ENCODE results near the gene GPC3. TPM values are rescaled to one million over a fixed set of nuclear protein-coding genes. Genes with fewer than 3 reads are reported as not detected.
A peak's percentile ranks its signal among the peaks of the same experiment; 100 is the strongest.

Gene GPC3
- total RNA-seq (2021; fragmentation: NEBNext Ultra II Directional; extraction: Animal tissue kit (Norgen Biotek cat#: 25700)) = not detected
- long read RNA-seq, partial matches to known transcripts = 0 of 1 reads
- long read RNA-seq, other reads (novel, unspliced or antisense) = 1 of 1 reads

DNA sequence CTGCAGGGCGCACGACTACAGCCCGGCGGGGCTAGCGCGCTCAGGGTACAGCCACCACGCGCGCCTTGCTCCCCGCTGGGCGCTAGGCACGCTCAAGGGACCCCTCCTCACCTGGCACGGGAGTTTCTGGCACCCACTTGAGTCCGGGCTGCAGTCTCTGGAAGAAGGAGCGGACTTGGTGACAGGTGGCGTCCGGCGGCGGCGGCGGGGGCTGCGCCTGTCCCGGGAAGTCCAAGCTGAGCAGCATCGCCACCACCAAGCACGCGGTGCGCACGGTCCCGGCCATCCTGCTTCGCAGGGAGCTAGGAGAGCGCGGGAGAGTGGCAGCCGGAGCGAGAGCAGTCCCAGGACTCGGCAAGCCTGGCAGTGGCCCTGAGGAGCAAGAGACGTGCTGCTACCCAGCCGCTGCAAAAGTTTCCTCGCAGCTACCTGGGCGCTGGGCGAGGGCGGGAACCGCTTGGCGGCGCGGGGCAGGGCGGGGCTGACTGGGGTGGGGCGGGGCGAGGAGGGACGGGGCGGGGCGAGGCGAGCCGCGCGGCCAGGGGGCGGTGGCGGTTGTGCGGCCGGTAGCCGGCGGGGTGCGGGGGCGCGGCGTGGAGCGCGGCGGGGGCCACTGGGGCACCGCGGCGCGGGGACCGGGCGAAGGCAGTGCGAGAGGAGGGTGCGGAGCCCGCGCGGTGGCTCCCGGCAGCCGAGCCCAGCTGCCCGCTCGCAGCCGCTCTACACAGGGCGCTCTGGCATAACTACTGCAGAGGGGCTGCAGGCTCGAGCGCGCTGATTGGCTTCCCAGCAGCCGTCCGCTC is at the start of gene GPC3:
TSS of gene GPC3 (minus strand) at position 431 of the 803 bp plus-strand sequence.
- Mint-ChIP-seq H3K4me1 (ENCODE audit: low read depth) (no peaks in the 10 kb centered on the region), H3K4me3 (no peak within 1 kb of the TSS), H3K27ac (no peak within 1 kb of the TSS), H3K36me3 (ENCODE audit: low read depth) (no peaks in the 10 kb centered on the region), H3K9me3 (peaks cover 14% of the 10 kb centered on the region; the same call in 1 of the 2 replicates), H3K27me3 (ENCODE audit: insufficient read depth) (peaks cover 2% of the 10 kb centered on the region)
- DNase-seq = no peak
- TF ChIP-seq, protein P1, sequence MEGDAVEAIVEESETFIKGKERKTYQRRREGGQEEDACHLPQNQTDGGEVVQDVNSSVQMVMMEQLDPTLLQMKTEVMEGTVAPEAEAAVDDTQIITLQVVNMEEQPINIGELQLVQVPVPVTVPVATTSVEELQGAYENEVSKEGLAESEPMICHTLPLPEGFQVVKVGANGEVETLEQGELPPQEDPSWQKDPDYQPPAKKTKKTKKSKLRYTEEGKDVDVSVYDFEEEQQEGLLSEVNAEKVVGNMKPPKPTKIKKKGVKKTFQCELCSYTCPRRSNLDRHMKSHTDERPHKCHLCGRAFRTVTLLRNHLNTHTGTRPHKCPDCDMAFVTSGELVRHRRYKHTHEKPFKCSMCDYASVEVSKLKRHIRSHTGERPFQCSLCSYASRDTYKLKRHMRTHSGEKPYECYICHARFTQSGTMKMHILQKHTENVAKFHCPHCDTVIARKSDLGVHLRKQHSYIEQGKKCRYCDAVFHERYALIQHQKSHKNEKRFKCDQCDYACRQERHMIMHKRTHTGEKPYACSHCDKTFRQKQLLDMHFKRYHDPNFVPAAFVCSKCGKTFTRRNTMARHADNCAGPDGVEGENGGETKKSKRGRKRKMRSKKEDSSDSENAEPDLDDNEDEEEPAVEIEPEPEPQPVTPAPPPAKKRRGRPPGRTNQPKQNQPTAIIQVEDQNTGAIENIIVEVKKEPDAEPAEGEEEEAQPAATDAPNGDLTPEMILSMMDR (IDR thresholded peaks at IDR 0.05) = no peak

DNA sequence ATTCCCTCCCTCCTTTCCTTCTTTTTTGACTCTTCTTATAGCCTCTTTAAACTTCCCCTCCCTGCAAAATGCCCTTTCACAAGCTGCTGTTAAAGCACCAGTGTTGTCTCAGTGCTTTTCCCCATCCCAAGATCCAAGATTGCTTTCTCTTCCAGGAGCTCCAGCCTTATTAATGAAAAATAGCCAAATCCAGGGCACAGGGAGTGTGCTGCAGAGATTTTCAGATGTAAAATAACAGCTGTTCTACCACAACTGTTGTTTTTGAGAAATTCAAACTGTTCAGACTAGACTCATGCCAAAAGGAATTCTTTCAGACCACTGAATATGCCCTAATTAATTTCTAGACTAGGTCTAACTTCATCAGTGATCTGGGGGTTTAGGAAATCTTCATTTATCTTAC is 47.0 kb upstream of the GPC3 start:
- Mint-ChIP-seq H3K27me3 (ENCODE audit: insufficient read depth) (no peaks in the 10 kb centered on the region), H3K4me3 (no peak overlapping the region), H3K36me3 (ENCODE audit: low read depth) (no peaks in the 10 kb centered on the region), H3K4me1 (ENCODE audit: low read depth) (no peaks in the 10 kb centered on the region), H3K9me3 (peaks cover 15% of the 10 kb centered on the region), H3K27ac (no peak overlapping the region)
- DNase-seq = no peak
- TF ChIP-seq, protein P1 (IDR thresholded peaks at IDR 0.05) = no peak

DNA sequence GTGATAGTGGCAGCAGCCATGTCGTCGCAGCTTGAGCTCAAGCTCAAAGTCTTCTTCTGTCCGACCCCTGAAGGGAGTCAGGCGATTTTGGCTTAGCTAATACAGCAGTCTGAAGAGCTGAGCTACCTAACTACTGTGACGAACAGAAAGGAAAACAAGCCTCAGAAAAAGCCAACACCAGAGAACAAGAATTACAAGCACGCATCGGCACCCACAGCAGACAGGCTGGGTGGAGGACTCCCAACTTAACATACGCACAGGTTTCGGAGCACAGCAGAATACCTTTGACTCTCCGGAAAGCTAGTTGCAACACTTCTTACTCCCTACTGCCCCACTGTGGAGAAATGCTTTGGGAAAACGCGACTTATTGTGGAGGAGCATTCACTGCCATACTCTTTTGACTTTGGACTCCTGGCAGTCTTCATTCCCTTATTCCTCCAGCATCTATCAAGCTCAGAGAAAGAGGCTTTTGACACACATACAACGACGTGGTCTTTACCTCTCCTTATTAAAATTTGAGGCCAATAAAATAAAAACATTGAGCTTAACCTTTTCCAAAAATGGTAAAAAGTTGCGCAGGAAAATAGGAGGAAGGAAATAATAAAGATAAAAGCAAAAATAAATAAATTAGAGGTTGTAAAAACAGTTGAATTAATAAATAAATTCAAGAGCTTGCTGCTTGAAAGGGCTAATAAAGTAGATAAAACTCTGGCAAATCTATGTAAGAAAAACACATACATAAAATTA is 41.3 kb upstream of the GPC3 start:
- TF ChIP-seq, protein P1 (IDR thresholded peaks at IDR 0.05) = peak; percentile 26; the same call in 1 of the 2 replicates
- no peak overlapping the region; the same call in 1 of the 2 replicates for H3K4me3 Mint-ChIP-seq
- no peaks in the 10 kb centered on the region for H3K27me3 Mint-ChIP-seq (ENCODE audit: insufficient read depth)
- DNase-seq = no peak
- no peaks in the 10 kb centered on the region; the same call in 1 of the 2 replicates for H3K9me3 Mint-ChIP-seq
- H3K4me1 Mint-ChIP-seq (ENCODE audit: low read depth) = no peaks in the 10 kb centered on the region
- no peak overlapping the region for H3K27ac Mint-ChIP-seq
- no peaks in the 10 kb centered on the region for H3K36me3 Mint-ChIP-seq (ENCODE audit: low read depth)

DNA sequence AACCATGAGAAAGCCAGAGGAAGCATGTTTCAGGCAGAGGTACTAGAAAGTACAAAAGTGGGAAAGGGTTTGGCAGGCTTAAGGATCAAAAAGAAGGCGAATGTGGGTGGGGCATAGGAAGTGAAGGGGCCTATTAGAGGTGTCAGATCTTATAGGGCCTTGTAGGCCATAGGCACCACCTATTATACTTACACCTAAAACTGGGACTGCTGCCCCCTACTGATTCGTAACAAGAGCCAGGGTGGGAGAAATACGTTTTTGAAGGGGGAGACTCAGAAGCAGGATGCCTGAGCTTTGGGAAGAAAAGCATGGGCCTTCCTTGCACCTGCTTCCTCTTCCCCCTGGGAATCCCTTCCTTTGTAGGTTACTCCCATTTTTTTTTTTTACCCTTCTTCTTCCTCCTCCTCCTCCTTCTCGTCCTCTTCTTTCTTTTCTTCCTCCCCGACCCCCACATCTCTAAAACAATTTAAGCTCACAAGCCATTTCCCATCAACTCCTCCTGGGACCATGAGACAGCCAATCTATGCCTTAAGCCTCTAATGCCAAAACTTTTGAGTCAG is 40.7 kb upstream of the GPC3 start:
- H3K27me3 Mint-ChIP-seq (ENCODE audit: insufficient read depth) = no peaks in the 10 kb centered on the region
- DNase-seq = no peak
- H3K36me3 Mint-ChIP-seq (ENCODE audit: low read depth) = no peaks in the 10 kb centered on the region
- no peak overlapping the region for H3K4me3 Mint-ChIP-seq
- H3K4me1 Mint-ChIP-seq (ENCODE audit: low read depth) = no peaks in the 10 kb centered on the region
- H3K9me3 Mint-ChIP-seq = no peaks in the 10 kb centered on the region
- no peak overlapping the region for H3K27ac Mint-ChIP-seq
- TF ChIP-seq, protein P1 (IDR thresholded peaks at IDR 0.05) = no peak

DNA sequence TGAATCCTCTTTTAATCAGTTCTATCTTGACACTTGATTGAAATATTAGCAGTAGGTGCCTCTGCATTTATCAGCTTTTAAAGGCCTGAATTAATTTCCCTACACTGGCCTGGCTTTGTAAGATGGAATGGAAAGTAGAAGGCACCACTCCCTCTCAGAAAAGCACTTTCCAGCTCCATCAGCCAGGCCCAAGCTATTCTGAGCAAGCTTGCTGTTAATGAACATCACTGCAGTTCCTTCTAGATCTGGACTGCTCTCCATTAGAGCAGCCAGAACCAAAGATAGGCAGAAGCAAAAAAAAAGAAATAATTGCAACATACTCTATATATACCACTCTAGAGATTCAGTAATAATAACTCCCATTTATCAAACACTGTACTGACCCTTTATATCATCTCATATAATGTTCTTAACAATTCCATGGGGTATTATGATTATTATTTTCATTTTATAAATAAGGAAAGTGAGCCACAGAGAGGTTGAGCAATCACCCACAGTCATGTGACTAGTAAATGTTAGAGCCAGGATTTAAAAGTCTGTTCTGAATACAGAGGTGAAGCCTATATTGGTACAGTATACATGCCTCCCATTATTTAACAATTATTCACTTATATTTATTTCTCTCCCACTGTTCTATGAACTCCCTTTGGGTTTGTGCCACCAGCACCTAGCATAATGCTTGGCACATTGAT is 39.4 kb upstream of the GPC3 start:
- no peaks in the 10 kb centered on the region for H3K36me3 Mint-ChIP-seq (ENCODE audit: low read depth)
- DNase-seq = no peak
- TF ChIP-seq, protein P1 (IDR thresholded peaks at IDR 0.05) = no peak
- no peaks in the 10 kb centered on the region for H3K4me1 Mint-ChIP-seq (ENCODE audit: low read depth)
- no peak overlapping the region for H3K4me3 Mint-ChIP-seq
- no peaks in the 10 kb centered on the region for H3K27me3 Mint-ChIP-seq (ENCODE audit: insufficient read depth)
- no peak overlapping the region for H3K27ac Mint-ChIP-seq
- H3K9me3 Mint-ChIP-seq = peaks cover under 1% of the 10 kb centered on the region; the same call in 1 of the 2 replicates
